HG02678 (cell line): ENCODE data around the gene WWOX.

Experiments used
- ATAC-seq: cut with Tn5 transposase; IDR thresholded peaks from one replicate; pipeline ENCODE4 v1.9.1; 2021; ENCODE audit warnings: mild to moderate bottlenecking, moderate library complexity; ENCODE audit not compliant: unreplicated experiment

Gene WWOX

DNA sequence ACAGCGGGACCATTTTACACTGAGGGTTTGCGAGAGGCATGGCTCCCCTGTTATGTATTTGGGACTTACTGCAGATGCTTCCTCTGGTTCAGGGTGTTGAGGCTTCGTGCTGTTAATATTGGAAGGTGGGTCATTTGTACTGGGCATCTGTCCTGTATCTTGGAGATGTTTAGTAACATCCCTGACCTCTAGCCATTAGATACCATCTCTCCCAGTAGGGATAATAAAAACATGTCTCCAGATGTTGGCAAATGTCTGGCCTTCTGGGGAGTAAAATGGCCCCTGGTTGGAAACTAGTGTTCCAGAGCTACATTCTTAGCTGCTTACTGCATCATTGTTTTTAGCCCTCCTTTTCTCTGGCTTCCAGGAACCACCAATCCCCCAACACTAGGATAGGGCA lies 388.0 kb downstream of the WWOX start:
- no peak for ATAC-seq

DNA sequence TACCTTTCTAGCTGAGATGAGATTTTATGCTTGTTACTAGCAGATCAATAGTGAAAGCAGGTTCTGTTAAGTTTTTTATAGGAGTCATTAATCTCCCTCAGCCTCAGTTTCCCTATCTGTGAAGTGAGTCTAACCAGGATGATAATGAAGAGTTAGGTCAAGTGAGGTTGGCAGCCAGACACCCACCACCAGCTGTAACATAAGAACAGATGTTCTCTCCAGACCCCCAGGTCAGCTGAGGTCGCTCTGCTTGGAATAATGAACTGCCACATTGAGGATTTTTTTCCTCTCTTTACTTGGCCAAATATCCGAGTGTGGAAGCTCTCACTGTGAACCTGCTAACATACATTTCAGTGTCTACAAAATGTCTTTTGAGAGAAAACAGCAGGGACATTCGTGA lies 389.6 kb downstream of the WWOX start:
- no peak for ATAC-seq

DNA sequence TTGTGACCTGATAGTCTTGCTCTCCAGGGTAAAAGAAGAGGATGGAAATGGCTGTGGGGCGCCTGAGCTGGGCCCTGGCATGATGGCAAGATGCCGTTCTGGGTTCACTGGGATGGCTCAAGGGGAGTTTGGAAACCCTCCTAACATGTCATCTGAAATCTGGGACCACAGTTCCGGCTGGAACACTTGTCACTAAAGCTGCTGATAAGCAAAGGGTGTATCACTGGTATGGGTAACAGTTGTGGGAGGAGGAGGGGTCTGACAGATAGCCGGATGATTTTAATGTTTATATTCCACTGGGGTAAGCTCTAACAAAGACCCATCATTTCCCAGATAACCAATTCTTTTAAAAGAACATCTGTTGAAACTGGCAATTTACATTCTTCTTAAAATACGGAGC lies 390.2 kb downstream of the WWOX start:
- no peak for ATAC-seq

DNA sequence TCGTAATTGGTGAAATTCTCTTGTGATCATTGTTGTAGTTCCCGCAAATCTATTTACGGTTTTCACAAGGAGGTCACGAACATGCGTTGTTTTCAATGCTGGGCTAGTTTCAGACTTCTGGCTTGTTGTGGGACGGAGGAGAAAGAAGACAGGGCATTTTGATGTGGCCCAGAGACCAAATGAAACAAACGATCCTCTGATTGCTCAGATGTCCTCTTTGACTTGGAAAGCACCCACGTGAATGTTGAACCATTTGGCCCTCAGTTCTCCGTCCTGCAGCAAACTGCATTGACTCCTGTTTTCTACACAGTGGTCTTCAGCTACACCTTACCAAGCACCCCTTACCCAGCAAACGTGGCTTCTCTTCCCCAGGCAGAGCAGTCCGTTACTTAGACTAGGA lies 391.0 kb downstream of the WWOX start:
- ATAC-seq = no peak

DNA sequence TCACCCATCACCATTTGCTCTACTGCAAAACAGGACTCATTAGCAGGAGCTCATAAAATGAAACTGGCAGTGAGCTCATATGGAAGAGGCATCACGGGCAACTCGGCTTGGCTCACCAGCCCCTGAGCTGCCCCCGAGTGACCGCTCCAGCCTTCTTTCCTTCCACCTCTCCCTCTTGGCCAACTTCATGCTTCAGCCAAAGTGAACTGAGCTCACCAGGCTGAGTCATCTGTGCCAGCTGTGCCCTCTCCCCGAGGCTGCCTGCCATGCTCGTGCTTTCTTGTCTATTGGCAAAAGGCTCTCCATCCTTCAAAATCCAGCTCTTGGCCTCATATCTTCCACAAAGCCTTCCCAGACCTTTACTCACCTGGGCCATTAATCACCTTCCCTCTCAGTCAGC lies 391.4 kb downstream of the WWOX start:
- no peak for ATAC-seq

DNA sequence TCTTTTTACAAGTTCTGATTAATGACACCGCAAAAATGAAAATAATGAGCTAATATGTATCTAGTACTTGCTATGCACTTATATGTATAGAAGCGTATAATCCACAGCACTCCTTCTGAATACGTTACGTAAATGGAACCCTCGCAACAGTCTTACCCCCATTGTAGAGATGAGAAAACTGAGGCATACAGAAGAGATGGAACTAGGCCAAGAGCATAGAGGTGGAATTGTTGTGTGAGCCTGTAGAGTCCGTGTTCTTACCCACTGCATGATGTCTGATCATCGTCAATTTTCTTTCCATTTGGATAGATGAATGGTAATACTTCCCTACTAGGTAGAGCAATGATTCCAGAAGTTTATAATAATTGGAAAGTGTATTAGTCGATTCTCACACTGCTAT lies 394.1 kb downstream of the WWOX start:
- ATAC-seq = no peak

DNA sequence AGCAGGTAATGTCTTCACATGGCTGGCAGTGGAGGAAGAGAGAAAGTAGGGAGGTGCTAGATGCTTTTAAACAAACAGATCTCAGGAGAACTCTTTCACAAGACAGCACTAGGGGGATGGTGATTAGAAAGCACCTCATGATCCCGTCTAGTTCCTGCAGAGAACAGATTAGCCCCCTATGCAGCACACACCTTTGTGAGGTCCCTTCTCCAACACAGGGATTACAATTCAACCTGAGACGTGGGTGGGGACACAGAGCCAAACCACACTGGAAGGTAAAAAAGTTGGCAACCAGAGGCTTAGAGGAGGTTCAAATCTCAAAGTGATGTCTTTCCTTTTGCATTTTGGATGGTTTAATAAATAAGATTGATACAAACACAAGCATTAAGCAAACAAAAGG lies 394.7 kb downstream of the WWOX start:
- ATAC-seq = no peak

DNA sequence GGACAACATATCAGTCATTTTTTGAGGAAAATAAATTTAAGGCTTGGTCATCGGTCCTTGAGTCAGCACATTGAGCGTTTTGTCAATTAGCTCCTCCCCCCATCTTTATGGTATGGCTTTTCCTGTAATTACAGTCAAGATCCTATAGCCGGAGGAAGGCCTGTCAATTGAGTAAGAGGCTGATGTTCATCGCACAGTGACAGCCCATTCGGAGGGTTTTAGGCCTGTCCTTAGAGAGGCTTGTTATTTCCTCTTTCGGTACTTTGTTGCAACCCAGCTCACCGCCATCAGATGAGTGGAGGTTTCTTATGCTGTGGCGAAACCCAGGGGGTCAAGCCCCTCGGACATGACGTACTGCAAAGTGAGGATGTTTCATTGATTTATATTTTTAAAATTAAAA lies 395.2 kb downstream of the WWOX start:
- no peak for ATAC-seq

DNA sequence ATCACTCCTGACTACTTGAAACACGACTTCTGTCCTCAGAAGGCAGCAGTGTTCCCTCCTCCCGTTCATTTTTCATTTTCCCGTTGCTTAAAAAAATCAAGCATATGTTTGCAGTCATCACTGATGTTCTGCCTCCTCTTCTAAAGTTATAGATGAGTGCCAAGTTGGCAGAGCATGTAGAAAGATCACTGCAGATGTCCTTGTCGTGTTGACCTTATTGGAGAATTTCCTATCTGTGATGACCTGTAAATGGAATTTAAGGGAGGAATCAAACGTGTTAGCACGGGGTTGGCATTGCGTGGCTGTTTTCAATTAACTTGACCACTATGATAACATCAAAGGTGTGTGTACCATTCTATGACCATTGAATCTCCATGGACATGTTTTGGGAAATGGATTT lies 396.7 kb downstream of the WWOX start:
- ATAC-seq = no peak

DNA sequence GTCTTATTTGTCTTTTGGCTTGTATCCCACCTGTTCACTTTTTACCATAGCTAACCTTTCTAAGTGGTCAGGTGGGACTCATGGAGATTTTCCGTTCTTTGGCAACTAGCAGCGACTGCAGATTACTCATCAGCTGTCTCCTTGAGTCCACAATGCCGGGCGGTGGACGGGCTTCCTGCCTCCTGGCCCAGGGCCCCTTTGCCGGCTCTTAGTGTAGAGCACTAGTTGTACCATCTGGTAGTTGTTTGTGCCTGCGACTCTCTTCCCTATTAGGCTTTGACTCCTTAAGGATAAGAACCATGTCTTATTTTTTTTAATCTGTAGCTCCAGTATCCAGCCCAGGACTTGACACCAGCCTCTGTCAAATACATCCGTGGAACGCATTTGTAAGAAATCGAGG lies 399.9 kb downstream of the WWOX start:
- ATAC-seq = no peak

DNA sequence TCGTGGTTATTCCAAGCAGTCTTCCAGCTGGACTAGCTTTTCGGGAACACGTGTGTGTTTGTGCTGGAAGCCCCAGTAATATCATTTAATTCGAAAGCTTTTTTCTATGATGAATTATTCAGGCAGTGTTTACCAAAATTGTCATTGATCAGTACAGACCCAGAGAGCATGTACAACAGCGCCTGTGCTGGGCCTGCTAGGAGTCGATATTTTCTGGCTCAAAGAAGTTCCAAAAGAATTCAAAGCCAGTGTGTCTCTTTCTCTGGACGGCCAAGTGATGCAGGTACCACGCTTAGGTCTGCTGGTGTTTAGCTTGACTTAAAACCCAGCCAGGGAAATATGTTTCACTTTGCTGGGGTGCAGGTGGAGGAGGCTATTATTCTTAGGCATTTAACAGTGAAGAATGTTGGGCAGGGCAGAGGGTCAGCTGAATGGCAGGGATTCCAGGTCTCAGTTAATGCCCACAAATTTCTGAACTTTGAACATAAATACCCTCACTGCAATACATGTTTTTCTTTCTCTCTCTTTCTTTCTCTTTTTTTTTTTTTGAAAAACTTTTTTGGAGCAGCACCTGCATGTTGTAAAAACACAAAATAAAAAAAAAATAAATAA lies 401.3 kb downstream of the WWOX start:
- ATAC-seq = no peak

DNA sequence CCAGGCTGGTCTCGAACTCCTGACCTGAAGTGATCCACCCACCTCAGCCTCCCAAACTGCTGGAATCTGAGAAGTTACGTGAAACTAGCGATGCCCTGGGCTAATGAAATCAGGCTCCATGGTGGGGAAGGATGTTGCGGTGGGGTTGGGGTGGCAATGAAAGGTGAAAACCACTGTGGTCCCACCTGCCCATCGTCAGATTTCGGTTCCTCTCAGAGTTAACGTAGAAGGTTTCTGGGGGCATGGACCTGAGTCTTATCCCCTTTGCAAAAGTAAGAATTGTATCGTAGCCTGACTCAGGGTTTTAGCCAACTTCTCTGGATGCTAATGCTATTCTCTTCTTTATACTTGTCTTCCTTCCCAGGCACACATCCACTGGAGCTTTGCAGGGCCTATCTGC lies 402.3 kb downstream of the WWOX start:
- ATAC-seq = no peak

DNA sequence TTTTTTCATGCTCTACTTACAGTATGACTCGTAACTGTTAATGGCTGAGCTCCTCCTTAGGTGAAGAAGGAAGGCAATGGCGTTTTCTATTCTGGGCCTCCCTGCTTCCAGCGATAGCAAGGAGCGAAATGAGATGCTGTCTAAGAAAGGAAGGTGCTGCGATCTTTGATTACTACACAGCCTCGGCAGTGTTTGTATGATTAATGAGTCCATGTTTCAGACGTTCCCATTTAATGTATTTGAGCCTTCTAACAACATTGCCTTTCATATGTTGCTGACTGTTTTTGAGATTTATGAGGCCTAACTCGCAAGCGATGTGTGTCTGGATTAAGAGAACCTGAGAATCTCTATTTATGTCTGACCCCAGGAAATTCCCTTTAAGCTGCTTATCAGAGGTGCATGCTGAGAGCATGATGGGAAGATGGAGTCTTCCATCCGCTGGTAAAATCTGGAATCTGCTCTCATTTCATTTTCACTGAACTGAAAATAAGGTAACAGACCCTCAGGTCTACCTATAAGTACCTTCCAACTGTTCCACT lies 403.4 kb downstream of the WWOX start:
- no peak for ATAC-seq

DNA sequence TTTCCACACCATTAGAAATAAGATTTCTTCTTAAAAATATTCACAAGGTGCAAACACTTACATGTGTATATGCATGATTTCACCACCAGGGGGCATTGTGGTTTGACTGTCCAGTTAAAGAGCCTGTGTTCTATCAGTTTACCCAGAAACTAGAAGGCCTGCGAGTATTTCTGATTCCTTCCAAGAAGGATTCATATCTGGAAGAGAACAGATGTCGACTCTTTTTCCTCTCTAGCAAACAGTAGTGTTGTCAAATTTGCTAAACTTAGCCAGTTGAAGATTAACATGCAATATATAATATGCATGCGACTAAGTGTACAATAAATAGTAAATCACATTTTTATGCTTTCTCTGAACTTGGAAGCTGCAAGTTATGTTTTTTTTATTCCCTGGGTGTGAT lies 404.1 kb downstream of the WWOX start:
- no peak for ATAC-seq

DNA sequence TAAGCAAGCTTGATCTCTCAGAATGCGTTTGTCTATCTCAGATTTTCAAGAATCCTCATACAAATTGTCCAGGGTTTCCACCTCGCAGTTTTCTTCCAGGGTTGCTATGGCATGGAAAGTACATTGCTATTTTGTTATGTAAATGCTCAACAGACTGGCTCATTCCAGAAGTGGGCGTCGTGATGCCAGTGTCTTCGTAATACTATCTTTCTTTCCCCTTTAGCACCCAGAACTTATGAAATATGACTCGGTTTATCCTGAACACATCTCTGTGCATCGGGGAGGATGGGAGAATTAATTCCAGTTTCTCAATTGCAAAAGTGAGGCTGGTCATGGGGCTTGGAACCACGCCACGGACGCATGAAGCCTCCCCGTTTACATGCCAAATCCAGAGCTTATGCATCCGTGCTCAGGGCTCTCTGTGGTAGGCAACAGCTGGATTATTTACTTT lies 405.0 kb downstream of the WWOX start:
- no peak for ATAC-seq

DNA sequence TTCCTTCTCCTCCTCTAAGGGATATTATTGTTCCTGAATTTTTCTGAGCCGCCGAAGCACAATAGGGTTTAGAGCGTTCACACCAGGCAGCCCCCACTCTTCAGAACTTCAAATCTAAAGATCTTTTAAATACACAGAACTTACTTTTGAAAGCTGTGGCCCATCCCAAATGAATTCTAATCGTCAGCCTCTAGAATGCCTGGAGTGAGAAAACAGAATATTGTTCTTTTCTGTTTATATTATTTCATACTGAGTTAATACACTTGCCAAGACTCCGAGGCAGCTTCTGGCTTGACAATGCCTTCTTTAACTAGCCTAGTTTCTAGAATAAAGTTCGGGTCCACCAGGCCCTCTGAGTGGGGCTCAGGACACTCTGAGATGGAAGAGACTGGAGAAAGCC lies 405.6 kb downstream of the WWOX start:
- no peak for ATAC-seq

DNA sequence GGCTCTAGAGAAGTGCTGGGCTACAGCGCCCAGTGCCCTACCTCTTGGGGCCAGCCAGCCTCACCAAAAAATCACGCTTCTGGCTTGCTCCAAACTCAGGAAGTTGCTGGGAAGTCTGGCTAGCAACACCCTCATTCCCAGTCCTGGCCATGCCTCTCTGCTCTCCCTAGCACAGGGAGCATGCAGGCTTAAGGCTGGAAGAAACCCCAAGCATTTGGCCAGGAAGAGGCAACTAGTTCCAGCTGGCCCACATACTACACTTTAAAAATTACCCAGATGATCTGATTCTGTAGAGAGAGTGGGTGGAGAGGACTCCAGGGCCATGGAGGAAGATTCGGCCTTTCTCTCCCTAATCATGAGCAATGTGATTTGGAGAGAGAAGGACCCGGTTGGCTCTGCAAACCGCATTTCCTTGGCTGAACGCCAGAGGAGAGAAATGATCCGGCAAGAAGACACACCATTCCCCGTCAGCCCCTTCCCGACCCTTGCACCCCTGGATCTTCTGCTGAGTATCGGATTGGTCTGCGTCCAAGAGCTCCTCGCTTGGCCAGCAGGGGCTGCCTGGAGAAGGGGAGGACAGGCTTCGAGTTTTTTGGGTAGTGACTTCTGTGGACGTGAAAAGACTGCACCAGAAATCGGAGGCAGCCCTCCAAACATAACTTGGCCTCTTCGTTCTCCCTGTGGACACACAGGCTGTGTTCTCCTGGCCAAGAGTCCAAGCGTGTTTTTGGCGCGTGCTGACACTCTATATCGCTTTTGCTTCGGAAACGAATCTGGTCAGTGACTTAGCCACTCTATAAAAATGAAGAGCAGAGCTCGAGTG lies 406.3 kb downstream of the WWOX start:
- no peak for ATAC-seq

DNA sequence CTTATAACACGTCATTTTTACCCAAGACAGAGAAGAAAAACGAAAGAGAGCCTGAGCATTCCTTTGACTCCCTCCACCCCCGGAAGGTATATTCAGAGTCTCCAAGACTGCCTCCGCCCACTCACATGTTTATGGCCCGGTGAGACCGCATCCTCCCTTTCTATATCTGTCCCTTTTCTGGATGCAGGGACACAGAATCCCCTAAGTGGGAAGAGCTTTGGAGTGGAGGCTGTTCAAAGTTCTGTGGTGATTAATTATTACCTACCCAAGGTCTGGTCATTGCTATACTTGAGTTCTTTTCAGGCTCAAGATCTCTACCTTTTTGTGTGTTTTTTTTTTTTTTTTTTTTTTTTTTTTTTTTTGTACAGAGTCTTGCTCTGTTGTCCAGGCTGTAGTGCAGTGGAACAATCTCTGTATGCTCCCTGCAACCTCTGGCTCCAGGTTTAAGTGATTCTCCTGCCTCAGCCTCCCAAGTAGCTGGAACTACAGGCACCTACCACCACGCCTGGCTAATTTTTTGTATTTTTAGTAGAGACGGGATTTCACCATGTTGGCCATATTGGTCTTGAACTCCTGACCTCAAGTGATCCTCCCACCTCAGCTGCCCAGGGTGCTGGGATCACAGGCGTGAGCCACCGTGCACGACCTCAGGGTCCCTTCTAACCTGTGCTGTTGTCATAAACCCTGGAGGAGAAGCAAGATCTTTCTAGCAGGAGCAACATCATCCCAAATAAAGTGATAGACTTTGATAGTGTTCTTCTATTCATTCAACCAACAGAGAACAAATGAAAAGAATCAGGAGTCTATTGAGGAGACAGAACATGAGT lies 407.1 kb downstream of the WWOX start:
- no peak for ATAC-seq

DNA sequence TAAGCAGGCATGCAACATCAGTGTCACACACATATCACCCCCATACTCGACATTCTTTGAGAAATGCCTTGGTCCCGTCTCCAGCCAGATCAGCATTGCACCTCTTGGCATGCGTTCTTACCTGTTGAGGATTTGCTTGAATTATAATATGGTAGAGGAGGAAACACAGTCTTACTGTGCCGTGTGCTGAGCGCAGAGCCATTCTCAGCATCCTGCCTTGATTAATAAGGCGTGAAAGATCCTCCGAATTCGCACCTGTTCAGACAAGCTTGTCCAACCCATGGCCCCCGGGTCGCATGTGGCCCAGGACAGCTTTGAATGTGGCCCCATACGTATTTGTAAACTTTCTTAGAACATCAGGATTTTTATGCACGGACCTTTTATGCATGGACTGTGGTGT lies 408.1 kb downstream of the WWOX start:
- ATAC-seq = no peak

DNA sequence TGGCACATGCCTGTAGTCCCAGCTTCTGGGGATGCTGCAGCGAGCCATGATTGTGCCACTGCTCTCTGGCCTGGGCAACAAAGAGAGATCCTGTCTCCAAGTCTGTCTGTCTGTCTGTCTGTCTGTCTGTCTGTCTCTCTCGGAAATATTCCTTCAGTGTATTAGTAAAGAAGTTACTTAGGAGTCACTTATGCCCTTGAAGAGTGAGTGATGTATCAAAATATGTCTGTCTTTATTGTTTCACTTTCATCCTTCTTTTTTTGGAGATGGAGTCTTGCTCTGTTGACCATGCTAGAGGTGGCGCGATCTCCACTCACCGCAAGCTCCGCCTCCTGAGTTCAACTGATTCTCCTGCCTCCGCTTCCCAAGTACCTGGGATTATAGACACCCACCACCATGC lies 410.5 kb downstream of the WWOX start:
- no peak for ATAC-seq

DNA sequence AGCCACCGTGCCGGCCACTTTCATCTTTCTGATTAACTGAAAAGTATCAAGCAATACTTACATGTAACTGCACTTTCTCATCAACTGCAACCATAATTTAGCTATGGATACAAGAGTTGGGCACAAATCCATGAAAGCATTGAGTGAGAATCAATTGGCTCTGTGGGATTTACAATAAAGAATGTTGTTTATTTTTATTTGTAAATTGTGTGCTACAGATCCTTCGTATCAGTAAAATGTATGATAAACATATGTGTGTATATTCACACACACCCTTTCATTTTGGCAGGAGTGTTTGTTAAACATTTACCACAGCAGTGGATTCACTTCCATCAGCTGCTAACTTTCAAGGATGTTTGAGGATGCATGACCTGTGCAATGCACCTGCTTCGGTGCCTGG lies 411.0 kb downstream of the WWOX start:
- no peak for ATAC-seq

DNA sequence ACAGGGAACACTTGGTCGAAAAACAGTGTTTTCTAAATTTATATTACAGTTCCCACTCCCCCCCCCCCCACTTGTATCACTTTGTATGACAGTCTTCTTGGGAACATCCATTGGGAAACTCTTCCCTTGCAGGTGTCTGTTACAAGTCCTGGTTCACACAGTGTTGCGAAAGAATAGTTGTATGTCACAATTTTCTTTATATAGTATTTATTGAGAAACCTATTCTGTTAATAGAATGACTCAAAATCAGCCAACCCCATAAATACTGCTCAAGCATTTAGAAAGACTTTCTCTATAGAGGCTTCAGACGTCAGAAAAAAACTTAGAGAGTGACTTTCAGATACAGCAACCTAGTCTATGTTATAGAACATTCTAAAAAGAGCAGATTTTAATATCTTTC lies 414.4 kb downstream of the WWOX start:
- no peak for ATAC-seq
